ENCODE results near the gene OR2AG2.

The OR2AG2 gene

DNA sequence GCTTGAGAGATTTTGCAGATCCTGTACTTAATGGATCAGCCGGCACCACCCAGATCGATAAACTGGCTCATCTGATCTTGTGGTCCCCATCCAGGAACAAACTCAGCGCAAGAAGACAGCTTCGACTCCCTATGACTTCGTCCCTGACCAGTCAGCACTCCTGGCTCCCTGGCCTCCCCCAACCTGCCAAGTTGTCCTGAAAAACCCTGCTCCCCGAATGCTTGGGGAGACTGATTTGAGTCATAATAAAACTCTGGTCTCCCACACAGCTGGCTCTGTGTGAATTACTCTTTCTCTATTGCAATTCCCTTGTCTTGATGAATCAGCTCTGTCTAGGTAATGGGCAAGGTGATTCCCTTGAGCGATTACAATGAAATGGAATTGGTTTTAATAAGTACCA is 29.5 kb downstream of the OR2AG2 start:
- Histone ChIP-seq H3K27ac (replicated peaks; ENCODE audit: low read length) (no peak overlapping the region), H2BK15ac (ENCODE audit: low read length) (no peak overlapping the region), H3K4ac (ENCODE audit: low read length) (no peak overlapping the region), H3K79me1 (ENCODE audit: low read depth, low read length) (no peaks in the 10 kb centered on the region), H3K4me2 (ENCODE audit: insufficient read depth, low read length, poor library complexity, severe bottlenecking) (no peak overlapping the region), H2AK5ac (ENCODE audit: low read depth, low read length) (no peak overlapping the region), H4K8ac (ENCODE audit: low read depth, low read length) (no peak overlapping the region), H2BK120ac (ENCODE audit: low read depth, low read length) (no peak overlapping the region), H2BK12ac (ENCODE audit: low read length) (no peak overlapping the region), H4K91ac (ENCODE audit: low read depth, low read length, poor library complexity) (no peak overlapping the region), H3K4me1 (ENCODE audit: control insufficient read depth in 2 of 2, insufficient read depth in 1 of 2, low read depth in 1 of 2, low read length in 2 of 2) (no peaks in the 10 kb centered on the region), H3K9me3 (replicated peaks in 1 of 2; ENCODE audit: control insufficient read depth in 2 of 2, insufficient read depth in 1 of 2, low read depth in 1 of 2, low read length in 2 of 2) (no peaks in the 10 kb centered on the region), H3K27me3 (ENCODE audit: control insufficient read depth in 3 of 3, insufficient read depth in 3 of 3, low read depth in 1 of 3, low read length in 3 of 3) (no peaks in the 10 kb centered on the region), H3K23ac (ENCODE audit: low read depth, low read length, poor library complexity) (no peak overlapping the region), H2AFZ (ENCODE audit: low read length) (no peak overlapping the region), H3K14ac (ENCODE audit: low read length) (no peak overlapping the region), H3K36me3 (replicated peaks in 1 of 2; ENCODE audit: control insufficient read depth in 2 of 2, insufficient read depth in 2 of 2, low read length in 2 of 2) (no peaks in the 10 kb centered on the region), H3K4me3 (ENCODE audit: low read length in 2 of 2) (no peak overlapping the region), H2BK5ac (ENCODE audit: low read length) (no peak overlapping the region), H3K9ac (ENCODE audit: low read depth, low read length, poor library complexity) (no peak overlapping the region), H3K18ac (ENCODE audit: low read length) (no peak overlapping the region)
- no peak for DNase-seq (ENCODE audit: low spot score)
- WGBS, 2 donors (ENCODE audit: extremely low coverage in 2 of 2, insufficient read length in 2 of 2, insufficient replicate concordance in 1 of 2): no CpG with 5 or more reads among the region's 7 CpGs

DNA sequence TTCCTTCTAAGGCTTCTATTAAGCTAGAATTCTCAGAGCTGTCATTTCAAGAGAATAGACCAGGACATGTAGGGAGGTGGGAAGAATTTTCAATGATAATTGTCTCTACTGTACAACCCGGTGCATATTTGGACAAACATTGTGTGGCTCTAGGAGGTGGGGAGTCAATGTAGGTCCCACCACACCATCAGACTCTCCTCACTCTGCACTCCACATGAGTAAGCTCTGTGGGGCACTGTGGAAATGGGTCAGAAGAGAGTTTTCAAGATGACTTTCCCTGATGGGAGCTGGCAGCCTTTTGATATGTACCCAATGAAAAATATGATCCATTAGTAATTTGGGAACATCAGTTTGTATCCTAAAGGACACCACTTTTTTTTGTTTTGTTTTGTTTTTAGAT is 33.2 kb downstream of the OR2AG2 start:
- H3K23ac ChIP-seq (ENCODE audit: low read depth, low read length, poor library complexity): no peak overlapping the region
- no peak overlapping the region for H4K8ac ChIP-seq (ENCODE audit: low read depth, low read length)
- no CpG with 5 or more reads among the region's 1 CpG for WGBS, 2 donors (ENCODE audit: extremely low coverage in 2 of 2, insufficient read length in 2 of 2, insufficient replicate concordance in 1 of 2)
- no peak overlapping the region for H3K4me2 ChIP-seq (ENCODE audit: insufficient read depth, low read length, poor library complexity, severe bottlenecking)
- no peak overlapping the region for H2BK120ac ChIP-seq (ENCODE audit: low read depth, low read length)
- no peak overlapping the region for H3K18ac ChIP-seq (ENCODE audit: low read length)
- H3K79me1 ChIP-seq (ENCODE audit: low read depth, low read length): no peaks in the 10 kb centered on the region
- H3K27me3 ChIP-seq (ENCODE audit: control insufficient read depth in 3 of 3, insufficient read depth in 3 of 3, low read depth in 1 of 3, low read length in 3 of 3): no peaks in the 10 kb centered on the region
- no peak overlapping the region for H2AK5ac ChIP-seq (ENCODE audit: low read depth, low read length)
- H3K14ac ChIP-seq (ENCODE audit: low read length): no peak overlapping the region
- no peak overlapping the region for H2BK15ac ChIP-seq (ENCODE audit: low read length)
- H3K4me1 ChIP-seq (ENCODE audit: control insufficient read depth in 2 of 2, insufficient read depth in 1 of 2, low read depth in 1 of 2, low read length in 2 of 2): no peaks in the 10 kb centered on the region
- no peaks in the 10 kb centered on the region for H3K36me3 ChIP-seq (replicated peaks in 1 of 2; ENCODE audit: control insufficient read depth in 2 of 2, insufficient read depth in 2 of 2, low read length in 2 of 2)
- H3K9me3 ChIP-seq (replicated peaks in 1 of 2; ENCODE audit: control insufficient read depth in 2 of 2, insufficient read depth in 1 of 2, low read depth in 1 of 2, low read length in 2 of 2): no peaks in the 10 kb centered on the region
- H3K4me3 ChIP-seq (ENCODE audit: low read length in 2 of 2): no peak overlapping the region
- DNase-seq (ENCODE audit: low spot score): no peak
- no peak overlapping the region for H3K9ac ChIP-seq (ENCODE audit: low read depth, low read length, poor library complexity)
- no peak overlapping the region for H4K91ac ChIP-seq (ENCODE audit: low read depth, low read length, poor library complexity)
- no peak overlapping the region for H2BK5ac ChIP-seq (ENCODE audit: low read length)
- no peak overlapping the region for H3K4ac ChIP-seq (ENCODE audit: low read length)
- H3K27ac ChIP-seq (replicated peaks; ENCODE audit: low read length): no peak overlapping the region
- no peak overlapping the region for H2AFZ ChIP-seq (ENCODE audit: low read length)
- no peak overlapping the region for H2BK12ac ChIP-seq (ENCODE audit: low read length)

DNA sequence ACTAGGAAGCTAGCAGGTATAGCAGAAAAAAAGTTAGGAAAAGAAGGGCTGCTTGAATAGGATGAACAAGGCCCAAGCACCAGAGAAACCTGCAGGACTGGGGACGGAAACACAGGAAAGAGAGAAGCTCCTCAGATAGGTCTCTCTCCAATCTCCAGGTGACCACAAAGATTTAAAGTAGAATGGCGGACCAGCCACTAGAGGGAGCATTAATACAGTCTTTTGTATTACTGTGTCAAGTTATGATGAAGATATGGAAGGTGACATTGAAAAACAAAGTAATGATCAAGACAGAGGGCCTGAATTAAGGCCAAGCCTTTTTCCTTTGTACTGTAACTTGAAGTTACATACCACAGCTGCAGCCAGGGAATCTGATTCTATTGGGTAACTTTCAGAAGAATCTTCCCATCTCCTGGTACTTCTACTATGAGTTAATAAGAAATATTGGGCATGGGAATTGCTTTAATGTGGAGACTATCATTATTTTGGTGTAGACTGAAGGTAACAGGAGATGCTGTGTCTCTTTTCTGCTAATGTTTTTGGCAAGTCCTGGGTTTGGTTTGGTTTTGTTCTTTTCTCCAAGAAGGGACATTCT is 33.8 kb downstream of the OR2AG2 start:
- Histone ChIP-seq H3K14ac (ENCODE audit: low read length) (no peak overlapping the region), H3K9me3 (replicated peaks in 1 of 2; ENCODE audit: control insufficient read depth in 2 of 2, insufficient read depth in 1 of 2, low read depth in 1 of 2, low read length in 2 of 2) (no peaks in the 10 kb centered on the region), H3K9ac (ENCODE audit: low read depth, low read length, poor library complexity) (no peak overlapping the region), H3K4me3 (ENCODE audit: low read length in 2 of 2) (no peak overlapping the region), H2AK5ac (ENCODE audit: low read depth, low read length) (no peak overlapping the region), H3K79me1 (ENCODE audit: low read depth, low read length) (no peaks in the 10 kb centered on the region), H3K27me3 (ENCODE audit: control insufficient read depth in 3 of 3, insufficient read depth in 3 of 3, low read depth in 1 of 3, low read length in 3 of 3) (no peaks in the 10 kb centered on the region), H4K8ac (ENCODE audit: low read depth, low read length) (no peak overlapping the region), H2BK120ac (ENCODE audit: low read depth, low read length) (no peak overlapping the region), H2BK12ac (ENCODE audit: low read length) (no peak overlapping the region), H2BK15ac (ENCODE audit: low read length) (no peak overlapping the region), H3K4me2 (ENCODE audit: insufficient read depth, low read length, poor library complexity, severe bottlenecking) (no peak overlapping the region), H3K4ac (ENCODE audit: low read length) (no peak overlapping the region), H4K91ac (ENCODE audit: low read depth, low read length, poor library complexity) (no peak overlapping the region), H3K23ac (ENCODE audit: low read depth, low read length, poor library complexity) (no peak overlapping the region), H3K4me1 (ENCODE audit: control insufficient read depth in 2 of 2, insufficient read depth in 1 of 2, low read depth in 1 of 2, low read length in 2 of 2) (no peaks in the 10 kb centered on the region), H2BK5ac (ENCODE audit: low read length) (no peak overlapping the region), H3K18ac (ENCODE audit: low read length) (no peak overlapping the region), H3K36me3 (replicated peaks in 1 of 2; ENCODE audit: control insufficient read depth in 2 of 2, insufficient read depth in 2 of 2, low read length in 2 of 2) (no peaks in the 10 kb centered on the region), H3K27ac (replicated peaks; ENCODE audit: low read length) (no peak overlapping the region), H2AFZ (ENCODE audit: low read length) (no peak overlapping the region)
- WGBS, 2 donors (ENCODE audit: extremely low coverage in 2 of 2, insufficient read length in 2 of 2, insufficient replicate concordance in 1 of 2): no CpG with 5 or more reads among the region's 2 CpGs
- DNase-seq (ENCODE audit: low spot score): no peak

DNA sequence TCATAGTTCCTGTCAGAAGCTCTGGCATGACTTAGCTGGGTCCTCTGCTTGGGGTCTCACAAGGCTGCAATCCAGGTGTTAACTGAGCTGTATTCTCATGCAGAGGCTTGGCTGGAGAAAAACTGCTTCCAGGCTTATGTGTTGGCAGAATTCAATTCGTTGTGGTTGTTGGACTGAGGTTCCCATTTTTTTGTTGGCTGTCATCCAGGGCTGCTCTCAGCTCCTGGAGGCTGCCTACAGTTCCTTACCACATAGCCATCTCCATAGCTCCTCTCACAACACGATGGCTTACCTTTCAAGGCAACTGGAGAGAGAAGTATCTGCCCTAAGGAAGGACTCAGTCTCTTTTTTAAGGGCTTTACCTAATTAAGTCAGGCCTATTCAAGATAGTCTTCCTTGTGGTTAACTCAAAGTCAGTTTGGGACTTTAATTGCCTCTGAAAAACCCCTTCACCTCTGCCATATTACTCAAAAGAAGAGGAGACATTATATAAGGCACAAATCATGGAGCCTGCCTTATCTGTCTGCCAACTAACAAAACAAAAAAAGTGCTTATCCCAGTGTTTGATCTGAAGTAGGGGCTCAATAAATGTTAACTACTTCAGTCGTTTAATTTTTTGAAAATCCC is 35.2 kb downstream of the OR2AG2 start:
- no peak overlapping the region for H2BK5ac ChIP-seq (ENCODE audit: low read length)
- no peaks in the 10 kb centered on the region for H3K79me1 ChIP-seq (ENCODE audit: low read depth, low read length)
- H3K4me1 ChIP-seq (ENCODE audit: control insufficient read depth in 2 of 2, insufficient read depth in 1 of 2, low read depth in 1 of 2, low read length in 2 of 2): no peaks in the 10 kb centered on the region

More for the DNA sequence above, 35.2 kb downstream of the OR2AG2 start:
- H3K4ac ChIP-seq (ENCODE audit: low read length): no peak overlapping the region
- no peak overlapping the region for H3K4me2 ChIP-seq (ENCODE audit: insufficient read depth, low read length, poor library complexity, severe bottlenecking)
- no peaks in the 10 kb centered on the region for H3K27me3 ChIP-seq (ENCODE audit: control insufficient read depth in 3 of 3, insufficient read depth in 3 of 3, low read depth in 1 of 3, low read length in 3 of 3)
- no peak overlapping the region for H3K14ac ChIP-seq (ENCODE audit: low read length)
- no peak overlapping the region for H3K23ac ChIP-seq (ENCODE audit: low read depth, low read length, poor library complexity)
- WGBS, 2 donors (ENCODE audit: extremely low coverage in 2 of 2, insufficient read length in 2 of 2, insufficient replicate concordance in 1 of 2): no CpG with 5 or more reads among the region's 3 CpGs
- H3K9ac ChIP-seq (ENCODE audit: low read depth, low read length, poor library complexity): no peak overlapping the region
- no peak overlapping the region for H3K4me3 ChIP-seq (ENCODE audit: low read length in 2 of 2)
- H2AK5ac ChIP-seq (ENCODE audit: low read depth, low read length): no peak overlapping the region
- no peak overlapping the region for H3K27ac ChIP-seq (replicated peaks; ENCODE audit: low read length)
- H3K9me3 ChIP-seq (replicated peaks in 1 of 2; ENCODE audit: control insufficient read depth in 2 of 2, insufficient read depth in 1 of 2, low read depth in 1 of 2, low read length in 2 of 2): no peaks in the 10 kb centered on the region
- no peak overlapping the region for H4K91ac ChIP-seq (ENCODE audit: low read depth, low read length, poor library complexity)
- H3K36me3 ChIP-seq (replicated peaks in 1 of 2; ENCODE audit: control insufficient read depth in 2 of 2, insufficient read depth in 2 of 2, low read length in 2 of 2): no peaks in the 10 kb centered on the region
- no peak overlapping the region for H2BK12ac ChIP-seq (ENCODE audit: low read length)
- no peak overlapping the region for H3K18ac ChIP-seq (ENCODE audit: low read length)
- H2AFZ ChIP-seq (ENCODE audit: low read length): no peak overlapping the region
- no peak for DNase-seq (ENCODE audit: low spot score)
- H2BK120ac ChIP-seq (ENCODE audit: low read depth, low read length): no peak overlapping the region
- no peak overlapping the region for H4K8ac ChIP-seq (ENCODE audit: low read depth, low read length)
- H2BK15ac ChIP-seq (ENCODE audit: low read length): no peak overlapping the region
